Ishikawa (cell line): ENCODE measurements around the gene PPRC1.

ENCODE experiments used
- EP300 ChIP-seq: IDR thresholded peaks from 2 replicates; pipeline ENCODE4 v1.6.1; 2012; ENCODE audit warnings: borderline replicate concordance
- FOXM1 ChIP-seq: IDR thresholded peaks from 2 replicates; pipeline ENCODE4 v1.6.1; 2012; ENCODE audit warnings: low read depth, borderline replicate concordance
- MAX ChIP-seq: IDR thresholded peaks from 2 replicates; pipeline ENCODE4 v1.6.1; 2012
- NFIC ChIP-seq: IDR thresholded peaks from 2 replicates; pipeline ENCODE4 v1.6.1; 2012
- TCF12 ChIP-seq: IDR thresholded peaks from 2 replicates; pipeline ENCODE4 v1.6.1; 2012; ENCODE audit warnings: low read depth
- ZBTB7A ChIP-seq: IDR thresholded peaks from 2 replicates; pipeline ENCODE4 v1.6.1; 2012; ENCODE audit warnings: low read depth

DNA sequence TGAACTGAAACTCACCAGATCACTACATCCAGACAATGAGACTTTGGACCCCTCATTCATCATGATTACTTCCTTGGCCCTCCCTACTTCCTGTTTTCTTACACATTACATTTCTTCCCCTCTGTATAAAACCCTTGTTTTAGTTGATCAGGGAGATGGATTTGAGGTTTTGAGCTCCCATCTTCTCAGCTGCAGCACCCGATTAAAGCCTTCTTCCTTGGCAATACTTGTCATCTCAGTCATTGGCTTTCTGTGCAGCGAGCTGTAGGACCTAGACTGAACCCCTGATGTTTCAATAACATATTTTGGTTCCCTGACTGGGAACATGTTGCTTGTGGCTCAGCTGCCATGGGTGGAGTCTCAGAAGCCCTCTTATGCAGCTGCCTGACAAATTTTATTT lies 52.4 kb downstream of the PPRC1 start:
- TF ChIP-seq NFIC (no peak), MAX (no peak), FOXM1 (no peak), ZBTB7A (no peak), EP300 (no peak), TCF12 (no peak)
